ENCODE results near the gene OTUD5. TPM values are rescaled to one million over a fixed set of nuclear protein-coding genes. Genes with fewer than 3 reads are reported as not detected.

Gene OTUD5
- total RNA-seq, 1 experiment from 2014 or later, result 41.4 TPM

DNA sequence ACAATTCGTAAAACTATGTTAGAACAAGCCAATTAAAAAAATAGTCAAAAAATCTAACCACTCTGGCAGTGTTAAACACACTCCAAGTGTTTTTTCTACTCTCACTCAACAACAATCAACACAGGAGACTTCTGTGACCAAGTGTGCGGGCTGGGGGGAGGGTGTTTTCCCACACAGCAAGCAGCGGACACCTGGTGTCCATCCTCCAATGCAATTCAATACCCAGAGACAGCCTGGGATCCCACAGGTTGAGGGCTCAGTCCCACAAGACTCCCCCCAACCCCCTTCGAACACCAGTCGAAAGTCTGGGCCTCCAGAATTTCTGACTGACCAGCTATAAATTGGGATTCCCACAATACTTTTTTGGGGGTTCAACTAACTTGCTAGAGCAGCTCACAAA, 30.3 kb downstream of the OTUD5 start:
- H3K36me3 ChIP-seq (ENCODE audit: low read depth, low read length), result peaks cover 12% of the 10 kb centered on the region
- H3K4me3 ChIP-seq (ENCODE audit: low read length), result no peak overlapping the region
- DNase-seq (no peak), ATAC-seq (no peak)
- no peak overlapping the region for H3K9ac ChIP-seq (ENCODE audit: low read length)
- H3K27ac ChIP-seq (ENCODE audit: low read length), result no peak overlapping the region
- H2AFZ ChIP-seq (ENCODE audit: low read length), result no peak overlapping the region
- no TSS peak for BruUV-seq (replicated peaks)
- POLR2A ChIA-PET (ENCODE audit: unreplicated experiment), result no interaction called here
- no peak overlapping the region for H3K4me2 ChIP-seq (ENCODE audit: low read length)
- H3K79me2 ChIP-seq (ENCODE audit: low read length), result no peaks in the 10 kb centered on the region
- no peaks in the 10 kb centered on the region for H3K9me2 ChIP-seq (replicated peaks; ENCODE audit: low read length)
- H3K4me1 ChIP-seq (ENCODE audit: insufficient read depth, low read length), result no peaks in the 10 kb centered on the region
- no peaks in the 10 kb centered on the region for H3F3A ChIP-seq (ENCODE audit: low read length, unreplicated experiment)
- H3K27me3 ChIP-seq (ENCODE audit: low read length), result no peaks in the 10 kb centered on the region
- TF ChIP-seq EZH2phosphoT487 (IDR thresholded peaks at IDR 0.05; ENCODE audit: borderline replicate concordance, low read length) (no peak), CTCF (conservative IDR thresholded peaks at IDR 0.05; ENCODE audit: low read depth, low read length) (no peak), EZH2 (IDR thresholded peaks at IDR 0.05; ENCODE audit: low read length, unreplicated experiment) (no peak)
- CTCF ChIA-PET, result no interaction called here
- no peaks in the 10 kb centered on the region for H4K20me1 ChIP-seq (ENCODE audit: low read length)
- no peaks in the 10 kb centered on the region for H3K9me3 ChIP-seq (ENCODE audit: low read length)
- intact Hi-C loops (cut with micrococcal nuclease), result no loop called here

DNA sequence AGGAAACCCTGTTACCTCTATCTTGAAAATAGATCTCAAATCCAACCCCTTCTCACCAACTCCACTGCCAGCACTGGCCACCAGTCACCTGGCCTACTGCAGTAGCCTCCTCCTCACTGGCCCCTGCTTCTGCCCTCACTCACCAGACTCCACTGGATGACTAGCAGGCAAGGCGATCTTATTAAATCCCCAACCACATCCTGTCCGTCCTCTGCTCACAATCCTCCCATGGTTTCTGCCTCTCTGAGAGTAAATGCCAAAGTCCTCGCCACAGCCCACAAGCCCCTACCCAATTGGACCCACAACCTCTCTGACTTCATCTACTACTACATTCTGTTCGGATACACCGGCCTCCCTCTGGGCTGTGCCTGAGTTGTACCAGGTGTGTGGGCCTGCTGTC, 33.1 kb downstream of the OTUD5 start:
- intact Hi-C loops (cut with micrococcal nuclease), result no loop called here
- H2AFZ ChIP-seq (ENCODE audit: low read length), result no peak overlapping the region
- H3K27me3 ChIP-seq (ENCODE audit: low read length), result no peaks in the 10 kb centered on the region
- no peaks in the 10 kb centered on the region for H3K9me2 ChIP-seq (replicated peaks; ENCODE audit: low read length)
- H3K36me3 ChIP-seq (ENCODE audit: low read depth, low read length), result peaks cover 12% of the 10 kb centered on the region; the same call in 1 of the 2 replicates
- TF ChIP-seq CTCF (conservative IDR thresholded peaks at IDR 0.05; ENCODE audit: low read depth, low read length) (no peak), EZH2phosphoT487 (IDR thresholded peaks at IDR 0.05; ENCODE audit: borderline replicate concordance, low read length) (no peak), EZH2 (IDR thresholded peaks at IDR 0.05; ENCODE audit: low read length, unreplicated experiment) (no peak)
- POLR2A ChIA-PET (ENCODE audit: unreplicated experiment), result no interaction called here
- no TSS peak for BruUV-seq (replicated peaks)
- H3F3A ChIP-seq (ENCODE audit: low read length, unreplicated experiment), result no peaks in the 10 kb centered on the region
- no peaks in the 10 kb centered on the region for H4K20me1 ChIP-seq (ENCODE audit: low read length)
- no peak overlapping the region for H3K4me3 ChIP-seq (ENCODE audit: low read length)
- H3K27ac ChIP-seq (ENCODE audit: low read length), result no peak overlapping the region
- no peak for ATAC-seq
- H3K4me1 ChIP-seq (ENCODE audit: insufficient read depth, low read length), result peaks cover 9% of the 10 kb centered on the region
- no peak for DNase-seq
- H3K4me2 ChIP-seq (ENCODE audit: low read length), result no peak overlapping the region
- CTCF ChIA-PET, result no interaction called here
- H3K9me3 ChIP-seq (ENCODE audit: low read length), result no peaks in the 10 kb centered on the region
- H3K79me2 ChIP-seq (ENCODE audit: low read length), result no peaks in the 10 kb centered on the region
- no peak overlapping the region for H3K9ac ChIP-seq (ENCODE audit: low read length)

DNA sequence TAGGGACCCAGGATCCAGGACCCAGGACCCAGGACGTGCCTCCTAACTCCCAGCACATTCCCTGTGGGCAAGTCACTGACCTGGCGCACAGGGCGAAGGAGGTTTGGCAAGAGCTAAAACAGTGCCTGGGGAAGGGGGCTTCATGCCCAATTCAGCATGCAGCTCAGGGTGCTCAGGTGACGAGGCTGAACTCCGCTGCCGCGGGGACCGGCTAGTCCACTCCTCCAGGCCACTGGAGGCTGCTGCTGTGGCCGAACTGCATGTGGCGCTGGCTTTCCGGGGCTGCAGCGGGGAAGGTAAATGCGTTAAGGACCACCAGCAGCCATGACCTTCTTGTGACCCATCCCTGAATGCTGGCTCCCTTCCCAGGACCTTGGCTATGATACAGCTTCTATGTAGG, 33.6 kb downstream of the OTUD5 start:
- CTCF ChIA-PET, result no interaction called here
- no peaks in the 10 kb centered on the region for H3K9me2 ChIP-seq (replicated peaks; ENCODE audit: low read length)
- H3K9me3 ChIP-seq (ENCODE audit: low read length), result no peaks in the 10 kb centered on the region
- H3K4me1 ChIP-seq (ENCODE audit: insufficient read depth, low read length), result peaks cover 10% of the 10 kb centered on the region
- no peak overlapping the region for H2AFZ ChIP-seq (ENCODE audit: low read length)
- DNase-seq, result no peak
- H3K27me3 ChIP-seq (ENCODE audit: low read length), result no peaks in the 10 kb centered on the region
- H3K4me2 ChIP-seq (ENCODE audit: low read length), result no peak overlapping the region
- H3K9ac ChIP-seq (ENCODE audit: low read length), result no peak overlapping the region
- no peaks in the 10 kb centered on the region for H4K20me1 ChIP-seq (ENCODE audit: low read length)
- intact Hi-C loops (cut with micrococcal nuclease), result no loop called here
- no TSS peak for BruUV-seq (replicated peaks)
- no peak overlapping the region for H3K27ac ChIP-seq (ENCODE audit: low read length)
- POLR2A ChIA-PET (ENCODE audit: unreplicated experiment), result no interaction called here
- no peak for ATAC-seq
- no peak overlapping the region for H3K4me3 ChIP-seq (ENCODE audit: low read length)
- TF ChIP-seq CTCF (conservative IDR thresholded peaks at IDR 0.05; ENCODE audit: low read depth, low read length), result no peak
- no peak for TF ChIP-seq EZH2 (IDR thresholded peaks at IDR 0.05; ENCODE audit: low read length, unreplicated experiment)
- no peak for TF ChIP-seq EZH2phosphoT487 (IDR thresholded peaks at IDR 0.05; ENCODE audit: borderline replicate concordance, low read length)
- H3K36me3 ChIP-seq (ENCODE audit: low read depth, low read length), result peaks cover 12% of the 10 kb centered on the region; the same call in 1 of the 2 replicates
- no peaks in the 10 kb centered on the region for H3F3A ChIP-seq (ENCODE audit: low read length, unreplicated experiment)
- H3K79me2 ChIP-seq (ENCODE audit: low read length), result peaks cover under 1% of the 10 kb centered on the region; the same call in 1 of the 2 replicates

Data from PC-3 (cell line).